A549 (cell line): ENCODE data around the gene CAMKMT.

ENCODE experiments used
- CEBPB ChIP-seq, 2 experiments: fragments of >200 bp in 1 of 2; sonication (Bioruptor Twin) in 1 of 2; formaldehyde crosslinking in 1 of 2; IDR thresholded peaks; 2 replicates each; pipeline ENCODE4 v1.6.1; 2012 to 2016
- HOXA7 ChIP-seq: fragments of 250-450 bp; sonication (Bioruptor Pico); IDR thresholded peaks from 2 replicates; pipeline ENCODE4 v1.5.0; 2020; ENCODE audit warnings: mild to moderate bottlenecking, moderate library complexity
- POLR2A ChIP-seq: IDR thresholded peaks from 2 replicates; pipeline ENCODE4 v1.6.1; 2012; ENCODE audit warnings: mild to moderate bottlenecking, low read length
- TF ChIP-seq, protein P1 (sequence below): fragments of 200-600 bp; sonication (generic); IDR thresholded peaks from 2 replicates; pipeline ENCODE4 v1.6.1; 2016; ENCODE audit warnings: antibody characterized with exemption, mild to moderate bottlenecking, moderate library complexity
- TF ChIP-seq, protein P2 (sequence below): fragments of >200 bp; sonication (Bioruptor Twin); formaldehyde crosslinking; IDR thresholded peaks from 3 replicates; pipeline ENCODE4 v1.5.1; 2016

GRCh38 chr2:44785433-44785832 is 423.7 kb downstream of the CAMKMT start:
- no peak for TF ChIP-seq HOXA7 (CRISPR knock-in tag)
- TF ChIP-seq, protein P1, sequence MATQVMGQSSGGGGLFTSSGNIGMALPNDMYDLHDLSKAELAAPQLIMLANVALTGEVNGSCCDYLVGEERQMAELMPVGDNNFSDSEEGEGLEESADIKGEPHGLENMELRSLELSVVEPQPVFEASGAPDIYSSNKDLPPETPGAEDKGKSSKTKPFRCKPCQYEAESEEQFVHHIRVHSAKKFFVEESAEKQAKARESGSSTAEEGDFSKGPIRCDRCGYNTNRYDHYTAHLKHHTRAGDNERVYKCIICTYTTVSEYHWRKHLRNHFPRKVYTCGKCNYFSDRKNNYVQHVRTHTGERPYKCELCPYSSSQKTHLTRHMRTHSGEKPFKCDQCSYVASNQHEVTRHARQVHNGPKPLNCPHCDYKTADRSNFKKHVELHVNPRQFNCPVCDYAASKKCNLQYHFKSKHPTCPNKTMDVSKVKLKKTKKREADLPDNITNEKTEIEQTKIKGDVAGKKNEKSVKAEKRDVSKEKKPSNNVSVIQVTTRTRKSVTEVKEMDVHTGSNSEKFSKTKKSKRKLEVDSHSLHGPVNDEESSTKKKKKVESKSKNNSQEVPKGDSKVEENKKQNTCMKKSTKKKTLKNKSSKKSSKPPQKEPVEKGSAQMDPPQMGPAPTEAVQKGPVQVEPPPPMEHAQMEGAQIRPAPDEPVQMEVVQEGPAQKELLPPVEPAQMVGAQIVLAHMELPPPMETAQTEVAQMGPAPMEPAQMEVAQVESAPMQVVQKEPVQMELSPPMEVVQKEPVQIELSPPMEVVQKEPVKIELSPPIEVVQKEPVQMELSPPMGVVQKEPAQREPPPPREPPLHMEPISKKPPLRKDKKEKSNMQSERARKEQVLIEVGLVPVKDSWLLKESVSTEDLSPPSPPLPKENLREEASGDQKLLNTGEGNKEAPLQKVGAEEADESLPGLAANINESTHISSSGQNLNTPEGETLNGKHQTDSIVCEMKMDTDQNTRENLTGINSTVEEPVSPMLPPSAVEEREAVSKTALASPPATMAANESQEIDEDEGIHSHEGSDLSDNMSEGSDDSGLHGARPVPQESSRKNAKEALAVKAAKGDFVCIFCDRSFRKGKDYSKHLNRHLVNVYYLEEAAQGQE: no peak
- no peak for TF ChIP-seq CEBPB (IDR thresholded peaks at IDR 0.05)
- TF ChIP-seq POLR2A: no peak
- TF ChIP-seq, protein P2, sequence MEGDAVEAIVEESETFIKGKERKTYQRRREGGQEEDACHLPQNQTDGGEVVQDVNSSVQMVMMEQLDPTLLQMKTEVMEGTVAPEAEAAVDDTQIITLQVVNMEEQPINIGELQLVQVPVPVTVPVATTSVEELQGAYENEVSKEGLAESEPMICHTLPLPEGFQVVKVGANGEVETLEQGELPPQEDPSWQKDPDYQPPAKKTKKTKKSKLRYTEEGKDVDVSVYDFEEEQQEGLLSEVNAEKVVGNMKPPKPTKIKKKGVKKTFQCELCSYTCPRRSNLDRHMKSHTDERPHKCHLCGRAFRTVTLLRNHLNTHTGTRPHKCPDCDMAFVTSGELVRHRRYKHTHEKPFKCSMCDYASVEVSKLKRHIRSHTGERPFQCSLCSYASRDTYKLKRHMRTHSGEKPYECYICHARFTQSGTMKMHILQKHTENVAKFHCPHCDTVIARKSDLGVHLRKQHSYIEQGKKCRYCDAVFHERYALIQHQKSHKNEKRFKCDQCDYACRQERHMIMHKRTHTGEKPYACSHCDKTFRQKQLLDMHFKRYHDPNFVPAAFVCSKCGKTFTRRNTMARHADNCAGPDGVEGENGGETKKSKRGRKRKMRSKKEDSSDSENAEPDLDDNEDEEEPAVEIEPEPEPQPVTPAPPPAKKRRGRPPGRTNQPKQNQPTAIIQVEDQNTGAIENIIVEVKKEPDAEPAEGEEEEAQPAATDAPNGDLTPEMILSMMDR: no peak
